HL-60 (cell line): ENCODE measurements around the gene ZSWIM6.

Experiments used
- CTCF ChIP-seq: IDR thresholded peaks from one replicate; pipeline ENCODE4 v1.5.1; 2011; ENCODE audit warnings: low read length, control low read depth, inconsistent platforms; ENCODE audit not compliant: insufficient read depth
- POLR2AphosphoS5 ChIP-seq: IDR thresholded peaks from 2 replicates; pipeline ENCODE4 v1.6.1; 2012; ENCODE audit warnings: low read depth
- SPI1 ChIP-seq: IDR thresholded peaks from 2 replicates; pipeline ENCODE4 v1.6.1; 2012; ENCODE audit warnings: low read depth, mild to moderate bottlenecking, borderline replicate concordance

DNA sequence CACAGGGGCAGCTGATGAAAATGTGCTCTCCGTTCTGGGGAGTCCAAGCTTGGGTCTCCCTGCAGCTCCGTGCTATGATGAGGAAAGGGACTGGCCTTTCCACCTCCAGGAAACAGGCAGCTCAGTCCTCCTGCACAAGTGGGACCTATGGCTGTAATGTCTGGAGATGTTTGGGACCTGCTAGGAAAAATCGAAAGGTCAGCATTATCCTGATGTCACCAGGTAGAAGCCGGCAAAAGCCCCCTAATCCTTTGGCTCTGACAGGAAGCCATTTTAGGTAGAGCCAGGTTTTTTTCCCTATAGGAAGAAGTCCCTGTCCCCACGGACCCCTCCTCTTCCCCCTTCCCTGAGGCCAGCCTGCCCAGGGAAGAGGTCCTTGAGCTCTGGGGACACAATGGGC, 240.9 kb downstream of the ZSWIM6 start:
- TF ChIP-seq CTCF = no peak
- no peak for TF ChIP-seq POLR2AphosphoS5
- no peak for TF ChIP-seq SPI1
